GM21619 (cell line): ENCODE data around the gene SPATS2L.
"Not testable (repeated sequence)": the region's sequence is repeated elsewhere in the genome, so short reads cannot be mapped to it uniquely, and the experiment has no call there.

Source experiments
- ATAC-seq: cut with Tn5 transposase; IDR thresholded peaks from one replicate; pipeline ENCODE4 v1.9.1; 2021; ENCODE audit not compliant: unreplicated experiment

The SPATS2L gene

GRCh38 chr2:200319548-200320337 lies 13.2 kb downstream of the SPATS2L start:
- no peak for ATAC-seq

GRCh38 chr2:200320344-200320743 lies 13.9 kb downstream of the SPATS2L start:
- no peak for ATAC-seq

GRCh38 chr2:200320991-200321390 lies 14.5 kb downstream of the SPATS2L start:
- no peak for ATAC-seq

- ATAC-seq, result no peak
These were observed 15.5 kb downstream of the SPATS2L start for GRCh38 chr2:200321780-200322534.

- no peak for ATAC-seq
These were observed 16.1 kb downstream of the SPATS2L start for GRCh38 chr2:200322607-200323006.

GRCh38 chr2:200324362-200324761 lies 17.9 kb downstream of the SPATS2L start:
- no peak for ATAC-seq

GRCh38 chr2:200329384-200329783 lies 22.9 kb downstream of the SPATS2L start:
- no peak for ATAC-seq

GRCh38 chr2:200329798-200330197 lies 23.3 kb downstream of the SPATS2L start:
- ATAC-seq, result no peak

- no peak for ATAC-seq
These were observed 24.0 kb downstream of the SPATS2L start for GRCh38 chr2:200330351-200331060.

- ATAC-seq, result no peak
These were observed 24.5 kb downstream of the SPATS2L start for GRCh38 chr2:200331061-200331400.

GRCh38 chr2:200335657-200336056 lies 29.2 kb downstream of the SPATS2L start:
- no peak for ATAC-seq

- ATAC-seq, result no peak
These were observed 30.6 kb downstream of the SPATS2L start for GRCh38 chr2:200336980-200337615.

- ATAC-seq, result no peak
These were observed 31.1 kb downstream of the SPATS2L start for GRCh38 chr2:200337621-200338020.

GRCh38 chr2:200338692-200339091 lies 32.2 kb downstream of the SPATS2L start:
- no peak for ATAC-seq

- ATAC-seq, result no peak
These were observed 34.2 kb downstream of the SPATS2L start for GRCh38 chr2:200340508-200341224.

GRCh38 chr2:200341376-200341775 lies 34.9 kb downstream of the SPATS2L start:
- no peak for ATAC-seq

GRCh38 chr2:200342235-200342634 lies 35.7 kb downstream of the SPATS2L start:
- no peak for ATAC-seq

- ATAC-seq, result no peak
These were observed 36.2 kb downstream of the SPATS2L start for GRCh38 chr2:200342654-200343053.

- not testable (repeated sequence) for ATAC-seq
These were observed 37.7 kb downstream of the SPATS2L start for GRCh38 chr2:200344202-200344601.

- ATAC-seq, result no peak
These were observed 39.5 kb downstream of the SPATS2L start for GRCh38 chr2:200345975-200346374.

- no peak for ATAC-seq
These were observed 40.8 kb downstream of the SPATS2L start for GRCh38 chr2:200347301-200347700.
